SH-SY5Y (cell line): ENCODE measurements around the gene DOK3.

Experiments
- GATA2 ChIP-seq: IDR thresholded peaks from 2 replicates; pipeline ENCODE4 v1.6.1; 2011; ENCODE audit warnings: mild to moderate bottlenecking, low read depth, low read length
- GATA3 ChIP-seq: IDR thresholded peaks from 2 replicates; pipeline ENCODE4 v1.6.1; 2011; ENCODE audit warnings: low read depth, mild to moderate bottlenecking, low read length, moderate library complexity

GRCh38 chr5:177540438-177540837 lies 30.8 kb upstream of the DOK3 start:
- TF ChIP-seq GATA3 (no peak), GATA2 (no peak)
